Fibroblast of lung (primary cell): ENCODE results near the gene KCNQ2. TPM values are rescaled to one million over a fixed set of nuclear protein-coding genes. Genes with fewer than 3 reads are reported as not detected.

Experiments used
- DNase-seq, 2 donors: peaks; one replicate each; pipeline versions ENCODE4 v3.0.0 to v3.0.0-alpha.2; 2010; ENCODE audit warnings: low read depth in 2 of 2
- H2AFZ ChIP-seq: 2 replicates; pipeline ENCODE4 v1.5.1; 2012; ENCODE audit warnings: low read length, control low read depth, inconsistent platforms
- H3K27ac ChIP-seq: 2 replicates; pipeline ENCODE4 v1.5.1; 2011; ENCODE audit warnings: low read length, control low read depth; ENCODE audit not compliant: insufficient read depth
- H3K27me3 ChIP-seq: 2 replicates; pipeline ENCODE4 v1.5.1; 2011; ENCODE audit warnings: mild to moderate bottlenecking, low read length; ENCODE audit not compliant: control insufficient read depth, insufficient read depth
- H3K36me3 ChIP-seq: 2 replicates; pipeline ENCODE4 v1.5.1; 2011; ENCODE audit warnings: low read length; ENCODE audit not compliant: control insufficient read depth, insufficient read depth
- H3K4me1 ChIP-seq: 2 replicates; pipeline ENCODE4 v1.5.1; 2011; ENCODE audit warnings: low read length; ENCODE audit not compliant: control insufficient read depth, insufficient read depth; ENCODE audit errors: extremely low read depth
- H3K4me2 ChIP-seq: 2 replicates; pipeline ENCODE4 v1.5.1; 2011; ENCODE audit warnings: low read length, control low read depth; ENCODE audit not compliant: insufficient read depth; ENCODE audit errors: extremely low read depth
- H3K4me3 ChIP-seq, 4 experiments: fragments of 200-600 bp in 1 of 4; sonication (generic) in 1 of 4; replicated peaks in 1 of 4; 2 replicates each; pipeline ENCODE4 v1.5.1; 2011 to 2016; ENCODE audit warnings: low read length in 4 of 4, low read depth in 3 of 4, mild to moderate bottlenecking in 3 of 4, control low read depth in 2 of 4, inconsistent platforms in 1 of 4, mixed read lengths in 1 of 4; ENCODE audit not compliant: insufficient read depth in 1 of 4; ENCODE audit errors: control extremely low read depth in 1 of 4
- H3K79me2 ChIP-seq: 2 replicates; pipeline ENCODE4 v1.5.1; 2012; ENCODE audit warnings: mild to moderate bottlenecking, low read length, inconsistent platforms; ENCODE audit not compliant: control insufficient read depth, insufficient read depth
- H3K9ac ChIP-seq: 2 replicates; pipeline ENCODE4 v1.5.1; 2011; ENCODE audit warnings: mild to moderate bottlenecking, low read length, control low read depth; ENCODE audit not compliant: insufficient read depth
- H3K9me3 ChIP-seq: 2 replicates; pipeline ENCODE4 v1.5.1; 2012; ENCODE audit warnings: low read depth, low read length; ENCODE audit not compliant: control insufficient read depth, insufficient read depth
- H4K20me1 ChIP-seq: 2 replicates; pipeline ENCODE4 v1.5.1; 2011; ENCODE audit warnings: low read length; ENCODE audit not compliant: control insufficient read depth, insufficient read depth; ENCODE audit errors: extremely low read depth
- EZH2 ChIP-seq: IDR thresholded peaks from 2 replicates; pipeline ENCODE4 v1.5.1; 2012; ENCODE audit warnings: low read length, control low read depth, mild to moderate bottlenecking; ENCODE audit errors: missing control alignments
- polyA plus RNA-seq, 2 donors: library from polyadenylated mRNA; depleted of rRNA in 1 of 2; stranded (reverse) in 1 of 2; unstranded in 1 of 2; fragments of >200 nt; gene quantifications; 2 replicates each; pipeline ENCODE4 v1.2.1, GENCODE V29; 2011 to 2012; ENCODE audit warnings: missing spikeins in 1 of 2
- total RNA-seq: library from RNA; depleted of rRNA; stranded (reverse); fragments of >200 nt; gene quantifications from 2 replicates; pipeline ENCODE4 v1.2.1, GENCODE V29; 2014
- TF ChIP-seq, protein P1 (sequence below), 2 donors: IDR thresholded peaks in 1 of 2; conservative IDR thresholded peaks in 1 of 2; 1 replicate in 1 of 2; 2 replicates in 1 of 2; pipeline ENCODE4 v1.5.1; 2011 to 2012; ENCODE audit warnings: low read length in 2 of 2, control low read depth in 1 of 2, inconsistent platforms in 1 of 2, low read depth in 1 of 2, mild to moderate bottlenecking in 1 of 2

KCNQ2 gene
- total and polyA plus RNA-seq, 2 donors (not counting 1 experiment from before 2014, with no cell fraction given): not detected

DNA sequence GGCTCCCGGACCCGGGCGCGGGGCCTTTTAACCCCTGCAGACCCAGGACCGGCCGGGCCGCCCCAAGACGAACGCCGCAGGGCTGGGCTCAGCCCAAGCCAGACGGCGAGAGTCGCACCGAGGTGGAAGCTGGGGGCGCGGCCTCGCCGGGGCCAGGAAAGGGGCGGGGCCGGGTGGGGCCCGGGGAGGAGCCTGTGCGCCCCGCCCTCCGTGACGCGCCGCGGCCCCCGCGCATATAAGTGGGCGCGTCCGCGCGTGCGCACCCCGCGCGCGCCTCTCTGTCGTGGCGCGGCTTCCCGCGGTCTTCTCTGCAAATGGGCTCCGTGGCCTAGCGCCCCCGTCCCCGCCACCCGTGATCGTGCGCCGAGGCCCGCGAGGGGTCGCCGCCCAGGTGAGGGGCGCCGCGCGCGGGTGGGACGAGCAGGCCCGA is 48.1 kb upstream of the KCNQ2 start, which contains the start of gene PPDPF:
Gene PPDPF, plus strand, starts transcription at position 262 of the 430 bp plus-strand sequence. CDS start 544 bp downstream, outside the sequence.
- Histone ChIP-seq H3K4me3 (peak within 1 kb of the TSS; percentile 69 to 92 (median 92)), H3K27me3 (no peaks in the 10 kb centered on the region), H3K4me1 (peaks cover 2% of the 10 kb centered on the region), H3K79me2 (peaks cover 14% of the 10 kb centered on the region), H3K36me3 (peaks cover 5% of the 10 kb centered on the region), H4K20me1 (no peaks in the 10 kb centered on the region), H3K9me3 (no peaks in the 10 kb centered on the region), H3K4me2 (peak within 1 kb of the TSS; percentile 87), H3K27ac (peak within 1 kb of the TSS; percentile 79), H2AFZ (peak within 1 kb of the TSS; percentile 62), H3K9ac (peak within 1 kb of the TSS; percentile 81)
- TF ChIP-seq, protein P1, sequence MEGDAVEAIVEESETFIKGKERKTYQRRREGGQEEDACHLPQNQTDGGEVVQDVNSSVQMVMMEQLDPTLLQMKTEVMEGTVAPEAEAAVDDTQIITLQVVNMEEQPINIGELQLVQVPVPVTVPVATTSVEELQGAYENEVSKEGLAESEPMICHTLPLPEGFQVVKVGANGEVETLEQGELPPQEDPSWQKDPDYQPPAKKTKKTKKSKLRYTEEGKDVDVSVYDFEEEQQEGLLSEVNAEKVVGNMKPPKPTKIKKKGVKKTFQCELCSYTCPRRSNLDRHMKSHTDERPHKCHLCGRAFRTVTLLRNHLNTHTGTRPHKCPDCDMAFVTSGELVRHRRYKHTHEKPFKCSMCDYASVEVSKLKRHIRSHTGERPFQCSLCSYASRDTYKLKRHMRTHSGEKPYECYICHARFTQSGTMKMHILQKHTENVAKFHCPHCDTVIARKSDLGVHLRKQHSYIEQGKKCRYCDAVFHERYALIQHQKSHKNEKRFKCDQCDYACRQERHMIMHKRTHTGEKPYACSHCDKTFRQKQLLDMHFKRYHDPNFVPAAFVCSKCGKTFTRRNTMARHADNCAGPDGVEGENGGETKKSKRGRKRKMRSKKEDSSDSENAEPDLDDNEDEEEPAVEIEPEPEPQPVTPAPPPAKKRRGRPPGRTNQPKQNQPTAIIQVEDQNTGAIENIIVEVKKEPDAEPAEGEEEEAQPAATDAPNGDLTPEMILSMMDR (conservative IDR thresholded peaks at IDR 0.05 in 1 of 2, IDR thresholded peaks at IDR 0.05 in 1 of 2; ENCODE audit: low read depth in 1 of 2, low read length in 2 of 2): no peak
- no peak for TF ChIP-seq EZH2
- DNase-seq: peak; percentile 67 to 80

DNA sequence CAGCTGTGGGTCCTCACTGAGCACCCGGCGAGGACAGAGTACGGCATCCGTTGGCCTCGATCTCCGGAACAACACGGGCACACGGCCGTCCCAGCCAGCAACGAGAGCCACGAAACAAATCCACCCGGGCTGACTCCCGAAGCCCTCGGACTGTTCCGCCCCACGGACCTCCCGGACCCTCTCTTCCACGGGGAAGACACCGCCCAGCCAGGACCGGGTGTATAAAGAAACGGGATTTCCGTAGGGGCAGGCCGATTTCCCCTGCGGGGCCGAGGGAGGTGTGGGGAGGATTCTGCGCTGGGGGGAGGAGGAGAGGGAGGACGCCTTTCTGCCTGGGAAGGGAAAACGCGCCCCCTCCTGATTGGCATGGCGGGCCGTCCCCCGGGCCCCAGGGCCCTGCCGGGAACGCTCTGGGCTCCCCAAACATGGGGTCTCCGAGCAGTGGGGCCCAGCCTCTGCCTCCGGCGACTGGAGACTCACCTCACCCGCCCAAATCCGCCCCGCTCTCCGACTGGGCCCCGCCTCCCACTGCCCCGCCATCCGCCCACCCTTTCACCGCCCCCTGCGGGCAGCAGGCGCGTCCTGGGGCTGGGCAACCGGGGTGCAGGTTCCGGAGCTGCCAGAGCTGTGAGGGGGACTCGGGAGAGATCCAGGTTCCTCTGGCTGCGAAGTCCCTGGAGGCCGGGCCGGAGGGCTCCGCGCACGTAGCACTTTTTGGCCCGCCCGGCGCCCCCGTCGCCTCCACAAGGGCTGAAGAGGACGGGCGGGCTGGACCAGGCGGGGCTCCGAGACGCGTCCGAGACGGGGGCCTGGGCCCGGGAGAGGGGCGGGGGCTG is 47.4 kb upstream of the KCNQ2 start:
- peak; percentile 46 to 49 for DNase-seq
- H3K27me3 ChIP-seq: no peaks in the 10 kb centered on the region
- peak overlapping the region; percentile 87 for H3K4me2 ChIP-seq
- H3K4me3 ChIP-seq: peak overlapping the region; percentile 54 to 92 (median 62)
- peaks cover 5% of the 10 kb centered on the region for H3K36me3 ChIP-seq
- no peaks in the 10 kb centered on the region for H3K9me3 ChIP-seq
- TF ChIP-seq, protein P1 (conservative IDR thresholded peaks at IDR 0.05 in 1 of 2, IDR thresholded peaks at IDR 0.05 in 1 of 2; ENCODE audit: low read depth in 1 of 2, low read length in 2 of 2): peak; percentile 24 to 25
- TF ChIP-seq EZH2: no peak
- peaks cover 2% of the 10 kb centered on the region for H3K4me1 ChIP-seq
- H2AFZ ChIP-seq: peak overlapping the region; percentile 62
- peaks cover 14% of the 10 kb centered on the region for H3K79me2 ChIP-seq
- no peaks in the 10 kb centered on the region for H4K20me1 ChIP-seq
- H3K27ac ChIP-seq: peak overlapping the region; percentile 27
- peak overlapping the region; percentile 81 for H3K9ac ChIP-seq

DNA sequence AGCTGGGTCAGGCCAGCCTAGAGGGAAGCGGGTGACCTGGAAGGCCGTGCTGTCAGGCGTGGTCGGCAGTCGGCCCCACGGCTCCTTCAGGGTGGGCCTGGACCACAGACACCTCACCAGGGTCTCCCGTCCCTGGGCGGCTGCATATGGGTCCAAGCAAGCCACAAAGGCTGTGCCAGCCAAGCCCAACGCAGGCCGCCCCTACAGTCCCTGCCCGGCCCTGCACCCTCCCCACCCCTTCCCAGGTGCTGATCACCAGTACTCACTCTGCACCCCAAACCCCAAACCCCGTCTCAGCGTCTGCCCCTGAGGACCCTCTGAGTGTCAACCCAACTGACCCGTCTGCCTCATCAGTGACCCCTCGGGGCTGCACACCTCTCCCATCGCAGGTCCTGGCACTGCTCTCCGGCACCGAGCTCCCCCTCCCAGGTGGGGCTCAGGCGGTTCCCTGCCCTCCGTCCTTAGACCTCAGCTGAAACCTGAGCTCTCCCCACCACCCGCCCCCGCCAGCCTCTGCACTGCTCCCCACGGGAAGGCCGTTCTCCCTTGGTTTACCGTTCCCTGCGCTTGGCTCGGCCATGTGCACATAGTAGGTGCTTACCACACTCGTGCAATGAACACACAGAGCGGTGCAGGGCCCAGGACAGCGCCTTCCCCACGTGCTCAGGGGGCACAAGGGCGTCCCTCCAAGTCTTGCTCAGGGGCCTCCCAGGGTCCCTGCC is 46.7 kb upstream of the KCNQ2 start:
- Histone ChIP-seq H4K20me1 (no peaks in the 10 kb centered on the region), H3K4me3 (peak overlapping the region; percentile 54 to 92 (median 62)), H3K79me2 (peaks cover 14% of the 10 kb centered on the region), H3K9me3 (no peaks in the 10 kb centered on the region), H3K27me3 (no peaks in the 10 kb centered on the region), H3K27ac (no peak overlapping the region), H2AFZ (peak overlapping the region; percentile 62), H3K36me3 (peaks cover 5% of the 10 kb centered on the region), H3K4me1 (peaks cover 2% of the 10 kb centered on the region), H3K4me2 (no peak overlapping the region), H3K9ac (no peak overlapping the region)
- TF ChIP-seq EZH2: no peak
- TF ChIP-seq, protein P1 (conservative IDR thresholded peaks at IDR 0.05 in 1 of 2, IDR thresholded peaks at IDR 0.05 in 1 of 2; ENCODE audit: low read depth in 1 of 2, low read length in 2 of 2): no peak
- no peak for DNase-seq
